ENCODE measurements around the gene NTHL1. TPM values are rescaled to one million over a fixed set of nuclear protein-coding genes. Genes with fewer than 3 reads are reported as not detected.

The NTHL1 gene
- total RNA-seq, 2 experiments from 2014 or later = 22.5 to 24.5 TPM

GRCh38 chr16:2009164-2009711, 38.4 kb downstream of the NTHL1 start:
- CTCF ChIA-PET = interaction anchor here (0.5 to 2.6 kb wide), 4 partner anchors 13 to 146 kb away, joined by 3 to 12 read pairs (median 4); partner anchors contain the start of gene TRAF7
- Mint-ChIP-seq H3K9me3 (no peaks in the 10 kb centered on the region), H3K4me1 (peaks cover 47% of the 10 kb centered on the region), H3K36me3 (ENCODE audit: low read depth) (peaks cover 15% of the 10 kb centered on the region), H3K27ac (peak overlapping the region; percentile 86), H3K27me3 (no peaks in the 10 kb centered on the region), H3K4me3 (peak overlapping the region; percentile 81)
- POLR2A ChIA-PET = interaction anchor here (0.7 to 3.2 kb wide), 11 partner anchors 9 to 145 kb away, joined by 3 to 24 read pairs (median 4); partner anchors contain the start of genes RPS2, SYNGR3, TBL3 and TRAF7
- DNase-seq = peak; percentile 30

GRCh38 chr16:2008631-2009163, 38.9 kb downstream of the NTHL1 start:
- no peaks in the 10 kb centered on the region for H3K9me3 Mint-ChIP-seq
- peaks cover 15% of the 10 kb centered on the region for H3K36me3 Mint-ChIP-seq (ENCODE audit: low read depth)
- DNase-seq = peak; percentile 47
- H3K4me1 Mint-ChIP-seq = peaks cover 51% of the 10 kb centered on the region
- CTCF ChIA-PET = interaction anchor here (0.5 to 2.6 kb wide), 5 partner anchors 14 to 146 kb away, joined by 3 to 12 read pairs (median 4); partner anchors contain the start of gene TRAF7
- H3K4me3 Mint-ChIP-seq = peak overlapping the region; percentile 81
- peak overlapping the region; percentile 86 for H3K27ac Mint-ChIP-seq
- POLR2A ChIA-PET = interaction anchor here (0.7 to 3.2 kb wide), 14 partner anchors 8 to 512 kb away, joined by 3 to 24 read pairs (median 4); partner anchors contain the start of genes AMDHD2, RPS2, SYNGR3 and TBL3
- no peaks in the 10 kb centered on the region for H3K27me3 Mint-ChIP-seq

- CTCF ChIA-PET = interaction anchor here (0.6 to 2.6 kb wide), 3 partner anchors 61 to 132 kb away, joined by 3 to 12 read pairs (median 5); no protein-coding TSS in a partner anchor
- peak; percentile 39 for DNase-seq
- Mint-ChIP-seq H3K4me1 (peaks cover 51% of the 10 kb centered on the region), H3K27ac (peak overlapping the region; percentile 86), H3K27me3 (no peaks in the 10 kb centered on the region), H3K36me3 (ENCODE audit: low read depth) (peaks cover 15% of the 10 kb centered on the region), H3K4me3 (peak overlapping the region; percentile 81), H3K9me3 (no peaks in the 10 kb centered on the region)
- POLR2A ChIA-PET = interaction anchor here (0.9 to 3.2 kb wide), 9 partner anchors 10 to 512 kb away, joined by 3 to 24 read pairs (median 4); partner anchors contain the start of genes AMDHD2, RPS2, SYNGR3 and TBL3
Measured at GRCh38 chr16:2008009-2008526, 39.6 kb downstream of the NTHL1 start.

GRCh38 chr16:2007081-2007836, 40.4 kb downstream of the NTHL1 start:
- H3K27me3 Mint-ChIP-seq = no peaks in the 10 kb centered on the region
- peaks cover 18% of the 10 kb centered on the region for H3K36me3 Mint-ChIP-seq (ENCODE audit: low read depth)
- CTCF ChIA-PET = interaction anchor here (0.7 to 2.6 kb wide), 2 partner anchors 132 to 133 kb away, joined by 3 to 12 read pairs; no protein-coding TSS in a partner anchor
- H3K9me3 Mint-ChIP-seq = no peaks in the 10 kb centered on the region
- DNase-seq = no peak
- H3K4me1 Mint-ChIP-seq = peaks cover 51% of the 10 kb centered on the region
- peak overlapping the region; percentile 81 for H3K4me3 Mint-ChIP-seq
- peak overlapping the region; percentile 86 for H3K27ac Mint-ChIP-seq
- POLR2A ChIA-PET = interaction anchor here (1.2 to 4.9 kb wide), 6 partner anchors 14 to 513 kb away, joined by 3 to 27 read pairs (median 15); partner anchors contain the start of genes AMDHD2, RPS2, SYNGR3 and TBL3

- peak overlapping the region; percentile 62 for H3K27ac Mint-ChIP-seq
- CTCF ChIA-PET = no interaction called here
Measured at GRCh38 chr16:2006317-2006716, 41.3 kb downstream of the NTHL1 start.

GRCh38 chr16:2005646-2006045, 42.0 kb downstream of the NTHL1 start:
- H3K36me3 Mint-ChIP-seq (ENCODE audit: low read depth) = peaks cover 32% of the 10 kb centered on the region
- H3K4me3 Mint-ChIP-seq = no peak overlapping the region
- no peak overlapping the region for H3K27ac Mint-ChIP-seq
- H3K9me3 Mint-ChIP-seq = no peaks in the 10 kb centered on the region
- ChIA-PET POLR2A (interaction anchor here (2.3 to 4.9 kb wide), 2 partner anchors 13 to 41 kb away, joined by 9 to 27 read pairs; partner anchors contain the start of gene RPS2), CTCF (interaction anchor here (2.4 to 3.5 kb wide), 2 partner anchors 13 to 134 kb away, joined by 31 to 36 read pairs; no protein-coding TSS in a partner anchor)
- peaks cover 51% of the 10 kb centered on the region for H3K4me1 Mint-ChIP-seq
- no peak for DNase-seq
- H3K27me3 Mint-ChIP-seq = no peaks in the 10 kb centered on the region

More at GRCh38 chr16:2006317-2006716, 41.3 kb downstream of the NTHL1 start:
- H3K4me3 Mint-ChIP-seq = no peak overlapping the region
- POLR2A ChIA-PET = interaction anchor here (4.9 kb wide), 1 partner anchor 13 kb away, joined by 27 read pairs; no protein-coding TSS in a partner anchor
- peaks cover 51% of the 10 kb centered on the region for H3K4me1 Mint-ChIP-seq
- no peaks in the 10 kb centered on the region for H3K9me3 Mint-ChIP-seq
- peaks cover 25% of the 10 kb centered on the region for H3K36me3 Mint-ChIP-seq (ENCODE audit: low read depth)
- DNase-seq = no peak
- no peaks in the 10 kb centered on the region for H3K27me3 Mint-ChIP-seq

- H3K4me1 Mint-ChIP-seq = peaks cover 45% of the 10 kb centered on the region
- no peaks in the 10 kb centered on the region for H3K9me3 Mint-ChIP-seq
- POLR2A ChIA-PET = interaction anchor here (0.6 to 4.9 kb wide), 8 partner anchors 12 to 247 kb away, joined by 3 to 27 read pairs (median 6); partner anchors contain the start of genes ECI1, GFER, NTHL1 and RPS2
- peaks cover 30% of the 10 kb centered on the region for H3K36me3 Mint-ChIP-seq (ENCODE audit: low read depth)
- H3K27me3 Mint-ChIP-seq = no peaks in the 10 kb centered on the region
- CTCF ChIA-PET = interaction anchor here (1.1 to 3.5 kb wide), 7 partner anchors 12 to 264 kb away, joined by 3 to 36 read pairs (median 13); partner anchors contain the start of genes TBL3 and TRAF7
- DNase-seq = no peak
- no peak overlapping the region for H3K27ac Mint-ChIP-seq
- no peak overlapping the region for H3K4me3 Mint-ChIP-seq
Measured at GRCh38 chr16:2004795-2005517, 42.7 kb downstream of the NTHL1 start.

- Mint-ChIP-seq H3K4me3 (no peak overlapping the region), H3K4me1 (peaks cover 45% of the 10 kb centered on the region), H3K9me3 (no peaks in the 10 kb centered on the region), H3K36me3 (ENCODE audit: low read depth) (peaks cover 30% of the 10 kb centered on the region), H3K27ac (no peak overlapping the region), H3K27me3 (no peaks in the 10 kb centered on the region)
- peak; percentile 91 for DNase-seq
- POLR2A ChIA-PET = interaction anchor here (0.7 to 4.9 kb wide), 11 partner anchors 11 to 248 kb away, joined by 3 to 27 read pairs (median 5); partner anchors contain the start of genes ECI1, GFER, NTHL1 and RPS2
- CTCF ChIA-PET = interaction anchor here (0.6 to 3.5 kb wide), 24 partner anchors 9 to 794 kb away, joined by 3 to 36 read pairs (median 4); partner anchors contain the start of genes ECI1, MSRB1, NTHL1 and TBL3
Measured at GRCh38 chr16:2003827-2004641, 43.6 kb downstream of the NTHL1 start.

- H3K27me3 Mint-ChIP-seq = no peaks in the 10 kb centered on the region
- no peaks in the 10 kb centered on the region for H3K9me3 Mint-ChIP-seq
- peaks cover 40% of the 10 kb centered on the region for H3K4me1 Mint-ChIP-seq
- H3K27ac Mint-ChIP-seq = no peak overlapping the region
- ChIA-PET POLR2A (interaction anchor here (0.7 to 4.9 kb wide), 7 partner anchors 10 to 137 kb away, joined by 3 to 27 read pairs (median 5); partner anchors contain the start of genes NTHL1, RPS2, TBL3 and TSC2), CTCF (interaction anchor here (0.8 to 3.5 kb wide), 16 partner anchors 9 to 795 kb away, joined by 3 to 36 read pairs (median 6); partner anchors contain the start of genes ECI1, NTHL1, TRAF7 and TSC2)
- DNase-seq = no peak
- H3K4me3 Mint-ChIP-seq = no peak overlapping the region
- H3K36me3 Mint-ChIP-seq (ENCODE audit: low read depth) = peaks cover 26% of the 10 kb centered on the region
Measured at GRCh38 chr16:2003231-2003826, 44.3 kb downstream of the NTHL1 start.

- no peak for DNase-seq
- H3K36me3 Mint-ChIP-seq (ENCODE audit: low read depth) = peaks cover 28% of the 10 kb centered on the region
- peaks cover 32% of the 10 kb centered on the region for H3K4me1 Mint-ChIP-seq
- H3K27ac Mint-ChIP-seq = no peak overlapping the region
- no peaks in the 10 kb centered on the region for H3K9me3 Mint-ChIP-seq
- ChIA-PET CTCF (interaction anchor here (1.3 to 3.5 kb wide), 7 partner anchors 10 to 153 kb away, joined by 3 to 36 read pairs (median 10); partner anchors contain the start of gene TRAF7), POLR2A (interaction anchor here (1.3 to 4.9 kb wide), 3 partner anchors 10 to 138 kb away, joined by 4 to 27 read pairs (median 5); no protein-coding TSS in a partner anchor)
- H3K4me3 Mint-ChIP-seq = no peak overlapping the region
- H3K27me3 Mint-ChIP-seq = no peaks in the 10 kb centered on the region
Measured at GRCh38 chr16:2002406-2003230, 45.0 kb downstream of the NTHL1 start.
